ENCODE measurements around the gene VSIR. TPM values are rescaled to one million over a fixed set of nuclear protein-coding genes. Genes with fewer than 3 reads are reported as not detected.

The VSIR gene
- total RNA-seq, 4 donors from 2014 or later: 34.1 to 51.7 (median 44.8) TPM

- WGBS, 2 donors: 57 to 63% methylated on average over 2 of the region's 2 CpGs
- Histone ChIP-seq H3K27ac (peak overlapping the region in 2 of 4 donors; percentile 68 to 73), H3K36me3 (no peaks in the 10 kb centered on the region), H3K9me3 (no peaks in the 10 kb centered on the region), H3K27me3 (no peaks in the 10 kb centered on the region), H3K4me1 (peaks cover 39 to 73% (median 66%) of the 10 kb centered on the region in 3 donors), H3K4me3 (no peak overlapping the region)
- no peak for TF ChIP-seq POLR2A (IDR thresholded peaks at IDR 0.05)
- no peak for TF ChIP-seq CTCF (IDR thresholded peaks at IDR 0.05)
- no peak for DNase-seq
- intact Hi-C loops (cut with DNase I): loop anchor here (10.0 kb wide), 1 partner anchor 177 kb away; no protein-coding TSS in a partner anchor
Observed at GRCh38 chr10:71717551-71717951, 55.8 kb downstream of the VSIR start.

- TF ChIP-seq POLR2A (IDR thresholded peaks at IDR 0.05) (no peak), CTCF (IDR thresholded peaks at IDR 0.05) (no peak)
- Histone ChIP-seq H3K27ac (peak overlapping the region in 3 of 4 donors; percentile 27 to 73 (median 68)), H3K9me3 (no peaks in the 10 kb centered on the region), H3K4me3 (no peak overlapping the region), H3K27me3 (no peaks in the 10 kb centered on the region), H3K36me3 (no peaks in the 10 kb centered on the region), H3K4me1 (peaks cover 40 to 78% (median 68%) of the 10 kb centered on the region in 3 donors)
- intact Hi-C loops (cut with DNase I): loop anchor here (10.0 kb wide), 1 partner anchor 178 kb away; no protein-coding TSS in a partner anchor
- 75% methylated on average over 2 of the region's 4 CpGs; no CpG with 5 or more reads in 1 of the 2 donors for WGBS, 2 donors
- no peak for DNase-seq
Observed at GRCh38 chr10:71717056-71717455, 56.3 kb downstream of the VSIR start.

- DNase-seq: no peak
- Histone ChIP-seq H3K4me3 (no peak overlapping the region), H3K27me3 (no peaks in the 10 kb centered on the region), H3K4me1 (peaks cover 40 to 78% (median 68%) of the 10 kb centered on the region in 3 donors), H3K27ac (no peak overlapping the region), H3K9me3 (no peaks in the 10 kb centered on the region), H3K36me3 (no peaks in the 10 kb centered on the region)
- intact Hi-C loops (cut with DNase I): loop anchor here (10.0 kb wide), 1 partner anchor 178 kb away; no protein-coding TSS in a partner anchor
- WGBS, 2 donors: 83 to 86% methylated on average over 3 to 5 of the region's 5 CpGs
- TF ChIP-seq CTCF (IDR thresholded peaks at IDR 0.05) (no peak), POLR2A (IDR thresholded peaks at IDR 0.05) (no peak)
Observed at GRCh38 chr10:71716426-71716825, 56.9 kb downstream of the VSIR start.

GRCh38 chr10:71715860-71716259 lies 57.5 kb downstream of the VSIR start:
- 89 to 96% methylated on average over 3 to 10 of the region's 20 CpGs for WGBS, 2 donors
- no peaks in the 10 kb centered on the region for H3K36me3 ChIP-seq
- intact Hi-C loops (cut with DNase I): loop anchor here (10.0 kb wide), 1 partner anchor 179 kb away; no protein-coding TSS in a partner anchor
- H3K27ac ChIP-seq: peak overlapping the region in 2 of 4 donors; percentile 92 to 95
- DNase-seq: no peak
- H3K4me1 ChIP-seq: peaks cover 40 to 74% (median 68%) of the 10 kb centered on the region in 3 donors
- TF ChIP-seq CTCF (IDR thresholded peaks at IDR 0.05): no peak
- no peak for TF ChIP-seq POLR2A (IDR thresholded peaks at IDR 0.05)
- H3K27me3 ChIP-seq: no peaks in the 10 kb centered on the region
- H3K9me3 ChIP-seq: no peaks in the 10 kb centered on the region
- no peak overlapping the region for H3K4me3 ChIP-seq

- 75% methylated on average over 7 of the region's 8 CpGs; no CpG with 5 or more reads in 1 of the 2 donors for WGBS, 2 donors
- H3K9me3 ChIP-seq: no peaks in the 10 kb centered on the region
- no peak for DNase-seq
- H3K36me3 ChIP-seq: no peaks in the 10 kb centered on the region
- H3K4me3 ChIP-seq: peak overlapping the region in 1 of 4 donors; percentile 15
- intact Hi-C loops (cut with DNase I): loop anchor here (10.0 kb wide), 1 partner anchor 180 kb away; no protein-coding TSS in a partner anchor
- TF ChIP-seq CTCF (IDR thresholded peaks at IDR 0.05): no peak
- TF ChIP-seq POLR2A (IDR thresholded peaks at IDR 0.05): no peak
- peak overlapping the region; percentile 87 to 98 (median 94) for H3K27ac ChIP-seq
- no peaks in the 10 kb centered on the region for H3K27me3 ChIP-seq
- peaks cover 40 to 72% (median 68%) of the 10 kb centered on the region in 3 donors for H3K4me1 ChIP-seq
Observed at GRCh38 chr10:71715026-71715425, 58.3 kb downstream of the VSIR start.
